NCI-H1436 treated with DMSO at 0.1 percent for 48 hours (cell line): Measurements from ENCODE around the gene PKDREJ.

Source experiments
- DNase-seq: peaks from one replicate; lab custom pipeline; 2025; lab: John Stamatoyannopoulos, UW

The PKDREJ gene

GRCh38 chr22:46290121-46290842 is 27.1 kb upstream of the PKDREJ start:
- DNase-seq = no peak

DNA sequence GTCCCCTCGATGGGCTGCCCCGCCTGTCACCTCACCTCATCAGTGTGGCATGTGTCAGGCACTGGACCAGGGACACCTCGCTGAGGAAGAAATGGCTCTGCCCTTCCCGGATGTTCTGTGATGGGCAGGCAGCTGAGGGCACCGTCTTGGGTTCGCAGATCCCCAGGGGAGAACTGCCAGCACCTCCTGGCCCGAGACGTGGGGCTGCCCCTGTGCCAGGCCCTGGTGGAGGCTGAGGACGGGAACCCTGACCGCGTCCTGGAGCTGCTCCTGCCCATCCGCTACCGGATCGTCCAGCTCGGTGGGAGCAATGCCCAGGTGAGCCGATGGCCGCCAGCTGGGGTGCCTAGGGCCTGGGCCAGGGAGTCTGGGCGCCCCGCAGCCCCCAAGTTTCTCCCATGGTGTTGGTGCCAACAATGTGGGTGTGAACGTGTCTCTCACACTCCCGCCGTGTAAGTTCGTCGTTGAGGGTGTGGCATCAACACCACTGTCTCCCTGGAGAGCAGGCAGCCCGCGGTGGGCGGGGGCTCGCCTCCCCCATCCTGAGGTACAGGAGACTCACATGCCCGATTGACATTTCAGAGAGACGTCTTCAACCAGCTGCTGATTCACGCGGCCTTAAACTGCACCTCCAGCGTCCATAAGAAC is 26.2 kb upstream of the PKDREJ start:
- DNase-seq = no peak

DNA sequence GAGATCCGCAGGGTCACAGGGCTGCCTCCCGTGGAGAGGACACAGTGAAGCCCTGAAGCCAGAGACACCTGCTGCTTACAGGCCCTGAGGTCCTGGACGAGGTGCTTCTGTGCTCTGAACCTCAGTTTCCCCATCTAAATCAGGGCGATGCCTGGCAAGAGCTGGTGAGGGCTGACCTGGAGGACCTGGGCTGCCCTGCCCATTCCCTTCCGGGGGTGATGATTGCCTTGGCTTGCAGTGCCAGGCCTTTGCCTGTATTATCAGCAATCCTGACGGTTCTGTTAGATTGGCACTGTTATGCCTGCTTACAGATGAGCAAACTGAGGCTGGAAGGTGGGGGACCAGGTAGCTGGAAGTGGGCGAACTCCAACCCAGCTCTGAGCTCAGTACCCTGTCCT is 25.7 kb upstream of the PKDREJ start:
- no peak for DNase-seq

GRCh38 chr22:46287873-46288751 is 25.0 kb upstream of the PKDREJ start:
- no peak for DNase-seq

DNA sequence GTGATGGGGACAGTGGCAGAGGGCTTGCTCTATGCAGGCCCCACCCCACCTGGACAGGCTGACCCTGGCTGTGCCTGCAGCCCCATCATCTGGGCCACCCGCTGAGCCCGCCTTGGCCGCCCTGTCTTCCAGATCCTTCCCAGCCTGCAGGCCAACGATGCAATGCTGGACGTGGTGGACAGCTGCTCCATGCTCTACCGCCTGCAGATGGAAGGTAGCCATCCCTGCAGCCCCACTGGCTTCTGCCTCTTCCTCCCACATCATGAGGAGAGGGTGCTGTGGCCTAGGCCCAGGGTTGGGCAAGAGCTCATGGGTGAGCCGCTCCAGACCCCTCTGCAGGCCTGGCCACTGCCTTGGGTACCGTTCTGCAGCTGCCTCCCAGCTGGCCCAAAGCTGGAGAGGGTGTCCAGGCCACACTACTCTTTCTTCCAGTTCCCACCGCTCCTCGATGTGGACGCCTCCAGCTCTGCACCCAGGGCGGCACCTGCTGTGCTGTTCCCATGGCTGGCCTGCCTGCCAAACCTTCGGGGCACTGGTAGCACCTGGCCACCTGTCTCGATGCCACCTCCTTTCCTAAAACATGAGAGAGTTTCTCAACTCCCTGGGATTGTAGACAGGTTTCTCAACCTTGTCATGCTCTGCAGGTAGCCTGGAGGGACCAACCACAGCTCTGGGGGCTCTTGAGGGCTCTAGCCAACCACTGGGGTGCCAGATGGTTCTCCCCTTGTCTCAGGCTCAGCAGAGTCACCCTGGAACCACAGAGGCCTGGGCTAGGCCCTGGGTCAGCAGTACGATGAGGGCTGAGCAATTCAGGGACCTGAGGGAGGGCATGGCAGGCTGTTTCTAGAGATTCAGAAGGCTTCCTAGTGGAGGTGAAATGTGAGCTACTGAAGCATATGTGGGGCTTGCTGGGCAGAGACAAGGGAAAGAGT is 24.1 kb upstream of the PKDREJ start:
- DNase-seq = no peak

DNA sequence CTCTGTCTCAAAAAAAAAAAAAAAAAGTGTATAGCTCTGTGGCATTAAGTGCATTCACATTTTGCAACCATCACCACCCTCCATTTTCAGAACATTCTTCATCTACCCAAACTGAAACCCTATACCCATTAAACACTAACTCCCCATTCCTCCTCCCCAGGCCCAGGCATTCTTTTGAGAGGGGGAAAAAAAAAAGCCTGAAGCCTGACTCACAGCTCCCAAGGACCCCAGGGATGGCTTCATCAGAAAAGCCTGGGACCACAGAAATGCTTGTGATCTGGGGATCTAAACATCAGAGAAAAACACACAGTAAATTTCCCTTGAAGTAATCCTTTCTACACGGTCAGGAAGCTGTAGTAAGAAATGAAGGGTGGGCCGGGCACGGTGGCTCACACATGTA is 22.9 kb upstream of the PKDREJ start:
- DNase-seq = no peak

- no peak for DNase-seq
Measured at GRCh38 chr22:46281866-46282678, 18.9 kb upstream of the PKDREJ start.

GRCh38 chr22:46280999-46281623 is 18.0 kb upstream of the PKDREJ start:
- no peak for DNase-seq

GRCh38 chr22:46280063-46280817 is 17.1 kb upstream of the PKDREJ start:
- DNase-seq = no peak

- no peak for DNase-seq
Measured at GRCh38 chr22:46278656-46279645, 15.8 kb upstream of the PKDREJ start.

GRCh38 chr22:46276563-46276962 is 13.4 kb upstream of the PKDREJ start:
- no peak for DNase-seq

- DNase-seq = no peak
Measured at GRCh38 chr22:46275455-46276122, 12.4 kb upstream of the PKDREJ start.

GRCh38 chr22:46274381-46274780 is 11.2 kb upstream of the PKDREJ start:
- no peak for DNase-seq

- DNase-seq = no peak
Measured at GRCh38 chr22:46273432-46274148, 10.4 kb upstream of the PKDREJ start.

DNA sequence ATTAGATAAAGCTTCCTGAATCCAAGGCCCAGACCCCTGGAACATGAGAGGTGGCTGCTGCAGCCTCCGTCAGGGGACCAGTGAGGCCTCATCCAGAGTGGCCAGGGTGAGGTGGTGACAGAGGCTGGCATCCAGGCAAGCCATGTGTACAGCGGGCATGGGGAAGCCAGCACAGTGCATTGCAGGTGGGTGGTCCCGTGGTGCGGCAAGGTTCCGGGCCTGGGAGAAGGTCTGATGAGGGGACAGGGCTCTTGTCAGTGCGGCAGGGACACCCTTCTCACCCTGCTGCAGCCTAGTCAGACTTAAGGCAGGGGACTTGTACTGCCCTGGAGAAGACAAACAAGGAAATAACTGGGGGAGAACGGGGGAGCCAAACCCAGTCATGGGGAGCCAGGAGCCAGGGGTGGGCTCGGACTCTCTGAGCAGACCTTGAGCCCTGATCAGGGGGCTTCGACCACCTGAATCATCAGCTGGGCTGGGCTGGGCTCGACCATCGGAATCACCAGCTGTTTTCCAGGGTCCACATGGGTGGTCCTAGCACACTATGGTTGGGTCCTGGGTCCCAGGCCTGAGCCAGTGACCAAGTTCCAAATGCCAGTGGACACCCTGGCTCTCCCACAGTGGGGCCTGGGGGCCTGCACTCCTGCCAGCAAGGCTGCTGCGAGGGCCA is 9.8 kb upstream of the PKDREJ start:
- DNase-seq = no peak

DNA sequence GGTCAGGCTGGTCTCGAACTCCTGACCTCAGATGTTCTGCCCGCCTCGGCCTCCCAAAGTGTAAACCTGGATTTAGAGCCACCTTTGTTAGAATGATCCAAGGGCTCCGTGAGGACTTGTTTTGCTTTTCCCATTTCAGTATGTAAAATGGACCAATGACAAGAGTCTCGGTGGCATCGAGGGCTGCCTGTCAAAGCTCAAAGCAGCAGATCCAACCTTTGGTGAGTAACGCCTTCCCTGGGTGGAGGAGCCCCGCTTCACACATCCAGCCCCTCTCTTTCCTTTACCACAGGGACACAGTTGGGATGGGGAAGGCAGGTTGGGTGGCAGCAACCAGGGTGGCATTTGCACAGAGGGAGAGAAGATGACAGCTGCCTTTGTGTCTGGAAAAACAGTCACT is 9.1 kb upstream of the PKDREJ start:
- DNase-seq = no peak

GRCh38 chr22:46269564-46269963 is 6.4 kb upstream of the PKDREJ start:
- DNase-seq = no peak
